Adrenal gland (tissue), 12 donors: Measurements from ENCODE around the gene CYP3A7. TPM values are rescaled to one million over a fixed set of nuclear protein-coding genes. Genes with fewer than 3 reads are reported as not detected.
"Not testable (repeated sequence)": the region's sequence is repeated elsewhere in the genome, so short reads cannot be mapped to it uniquely, and the experiment has no call there.

Experiments used
- DNase-seq, 7 donors: peaks; one replicate each; pipeline ENCODE4 v3.0.0-alpha.2; 2019 to 2020
- H3K27ac ChIP-seq, 5 donors: fragments of 200-600 bp; sonication (generic) in 4 of 5; 1 replicate in 3 of 5; 2 replicates in 2 of 5; pipeline versions ENCODE4 v1.5.1 to v1.8.0; 2016 to 2020; ENCODE audit warnings: mild to moderate bottlenecking in 1 of 5
- H3K27me3 ChIP-seq: fragments of 200-600 bp; 2 replicates; pipeline ENCODE4 v1.8.0; 2021
- H3K36me3 ChIP-seq, 2 donors: fragments of 200-600 bp; replicated peaks in 1 of 2; 1 replicate in 1 of 2; 2 replicates in 1 of 2; pipeline versions ENCODE4 v1.5.1 to v1.8.0; 2018 to 2022
- H3K4me1 ChIP-seq, 2 donors: fragments of 200-600 bp; replicated peaks in 1 of 2; 1 replicate in 1 of 2; 2 replicates in 1 of 2; pipeline versions ENCODE4 v1.5.1 to v1.8.0; 2018 to 2021
- H3K4me3 ChIP-seq, 4 donors: fragments of 200-600 bp; sonication (generic) in 3 of 4; one replicate each; pipeline ENCODE4 v1.5.1; 2016 to 2018
- H3K9me3 ChIP-seq, 3 donors: fragments of 200-600 bp; sonication (generic) in 1 of 3; replicated peaks in 1 of 3; 1 replicate in 2 of 3; 2 replicates in 1 of 3; pipeline versions ENCODE4 v1.5.1 to v1.8.0; 2016 to 2021
- CTCF ChIP-seq, 6 experiments: fragments of 450-650 bp in 4 of 6; fragments of 200-600 bp in 2 of 6; sonication (generic) in 1 of 6; IDR thresholded peaks; 1 replicate in 5 of 6; 2 replicates in 1 of 6; pipeline versions ENCODE4 v1.5.1 to v1.8.0; 2016 to 2021; ENCODE audit warnings: antibody characterized with exemption in 6 of 6, mild to moderate bottlenecking in 2 of 6, moderate library complexity in 1 of 6
- POLR2A ChIP-seq, 2 donors: fragments of 450-650 bp; IDR thresholded peaks; one replicate each; pipeline ENCODE4 v1.6.1; 2017; ENCODE audit warnings: antibody characterized with exemption in 2 of 2, mild to moderate bottlenecking in 2 of 2, moderate library complexity in 1 of 2
- WGBS, 4 donors: extraction: QIAGEN DNeasy Blood & Tissue Kit in 2 of 4; methylation state at CpG; one replicate each; pipeline versions ENCODE4 v1.1.5 to v1.1.7; 2013 to 2017; 5-methylcytosine and 5-hydroxymethylcytosine counted together
- intact Hi-C, 2 donors: fragments of 100-400 bp; cut with DNase I; formaldehyde crosslinking; loops; one replicate each; pipeline versions ENCODE4 v1.14.1 to v1.15.0; 2022 to 2023
- polyA plus RNA-seq, 3 donors: library from polyadenylated mRNA; stranded (reverse); fragments of 200-250 nt in 2 of 3; fragments of 350-450 nt in 1 of 3; fragmentation: Illumina TruSeq in 1 of 3; extraction: RNeasy Lipid Tissue Mini Kit (QIAGEN cat#74804) in 1 of 3; gene quantifications; one replicate each; pipeline ENCODE4 v1.2.3, GENCODE V29; 2013 to 2014
- total RNA-seq, 9 donors: library from RNA; depleted of rRNA in 4 of 9; stranded (reverse); fragments of >200 nt in 4 of 9; fragments of 120-200 nt in 1 of 9; fragmentation: NEBNext Ultra II Directional in 1 of 9; extraction: Animal tissue kit (Norgen Biotek cat#: 25700) in 1 of 9; gene quantifications; one replicate each; pipeline versions ENCODE4 v1.1.0 to v1.2.4, GENCODE V29; 2013 to 2023
- donor health status: healthy with polysubstance abuse.
- donor health status: Bipolar disorder and iron deficiency.
- donor health status: DM: yes; HTN: yes; CAD: no.
- donor health status: DM: no; HTN: no; CAD: no.
- donor health status: DM: no; HTN: no; CAD: no.
- donor health status: DM: yes; HTN: yes; CAD: no.

Gene CYP3A7
- total and polyA plus RNA-seq, 12 donors: 0.09 to 3.0 (median 0.65) TPM; not detected in 3

- H3K27me3 ChIP-seq: no peaks in the 10 kb centered on the region
- TF ChIP-seq CTCF (IDR thresholded peaks at IDR 0.05) (no peak), POLR2A (IDR thresholded peaks at IDR 0.05) (no peak)
- 69 to 85% (median 76%) methylated on average over 5 of the region's 5 CpGs for WGBS, 4 donors
- DNase-seq: peak in 4 of 7 donors; percentile 25 to 62 (median 28)
- H3K36me3 ChIP-seq: no peaks in the 10 kb centered on the region
- intact Hi-C loops: no loop called here
- H3K4me1 ChIP-seq: no peaks in the 10 kb centered on the region
- no peaks in the 10 kb centered on the region for H3K9me3 ChIP-seq
- H3K4me3 ChIP-seq: no peak overlapping the region
- no peak overlapping the region for H3K27ac ChIP-seq
These were observed 5.8 kb upstream of the CYP3A7 start for GRCh38 chr7:99740573-99741440.

- intact Hi-C loops: no loop called here
- H3K4me1 ChIP-seq: no peaks in the 10 kb centered on the region
- no peaks in the 10 kb centered on the region for H3K27me3 ChIP-seq
- DNase-seq: no peak
- no peak overlapping the region for H3K4me3 ChIP-seq
- H3K36me3 ChIP-seq: no peaks in the 10 kb centered on the region
- peak overlapping the region in 1 of 5 donors; percentile 19 for H3K27ac ChIP-seq
- WGBS, 4 donors: 76 to 88% (median 79%) methylated on average over 2 of the region's 2 CpGs
- H3K9me3 ChIP-seq: no peaks in the 10 kb centered on the region
- TF ChIP-seq CTCF (IDR thresholded peaks at IDR 0.05) (no peak), POLR2A (IDR thresholded peaks at IDR 0.05) (no peak)
These were observed 4.9 kb upstream of the CYP3A7 start for GRCh38 chr7:99739699-99740572.

- 74 to 81% (median 80%) methylated on average over 1 of the region's 1 CpG for whole genome bisulfite sequencing, 4 donors
- Histone ChIP-seq H3K27me3 (no peaks in the 10 kb centered on the region), H3K27ac (no peak overlapping the region), H3K9me3 (no peaks in the 10 kb centered on the region), H3K4me1 (no peaks in the 10 kb centered on the region), H3K36me3 (no peaks in the 10 kb centered on the region), H3K4me3 (no peak overlapping the region)
- TF ChIP-seq POLR2A (IDR thresholded peaks at IDR 0.05): no peak
- no peak for TF ChIP-seq CTCF (IDR thresholded peaks at IDR 0.05)
- DNase-seq: no peak
- intact Hi-C loops: no loop called here
These were observed 2.7 kb upstream of the CYP3A7 start for GRCh38 chr7:99737726-99738125.

GRCh38 chr7:99736667-99737066 is 1.7 kb upstream of the CYP3A7 start:
- H3K27me3 ChIP-seq, DNase-seq, H3K9me3 ChIP-seq, H3K4me3 ChIP-seq, H3K36me3 ChIP-seq, H3K4me1 ChIP-seq, H3K27ac ChIP-seq, intact Hi-C loops: not testable (repeated sequence)
- WGBS, 4 donors: 83 to 94% (median 92%) methylated on average over 4 of the region's 4 CpGs
